CD4-positive, alpha-beta T cell treated with Interleukin-4 for 4 hours (primary cell): ENCODE measurements around the gene PAQR8.

ENCODE experiments used
- DNase-seq: peaks from one replicate; pipeline ENCODE4 v3.0.0-alpha.2; 2020

PAQR8 gene

DNA sequence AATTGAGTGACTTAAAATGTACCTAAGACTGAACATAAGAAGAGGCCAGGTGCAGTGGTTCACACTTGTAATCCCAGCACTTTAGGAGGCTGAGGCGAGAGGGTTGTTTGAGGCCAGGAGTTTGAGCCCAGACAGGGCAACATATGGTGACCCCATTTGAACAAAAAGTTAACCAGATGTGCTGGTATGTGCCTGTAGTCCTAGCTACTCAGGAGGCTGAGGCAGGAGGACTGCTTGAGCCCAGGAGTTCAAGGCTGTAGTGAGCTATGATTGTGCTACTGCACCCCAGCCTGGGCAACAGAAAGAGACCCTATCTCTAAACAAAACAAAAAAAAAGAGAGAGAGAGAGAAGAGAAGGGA lies 10.1 kb upstream of the PAQR8 start:
- no peak for DNase-seq

DNA sequence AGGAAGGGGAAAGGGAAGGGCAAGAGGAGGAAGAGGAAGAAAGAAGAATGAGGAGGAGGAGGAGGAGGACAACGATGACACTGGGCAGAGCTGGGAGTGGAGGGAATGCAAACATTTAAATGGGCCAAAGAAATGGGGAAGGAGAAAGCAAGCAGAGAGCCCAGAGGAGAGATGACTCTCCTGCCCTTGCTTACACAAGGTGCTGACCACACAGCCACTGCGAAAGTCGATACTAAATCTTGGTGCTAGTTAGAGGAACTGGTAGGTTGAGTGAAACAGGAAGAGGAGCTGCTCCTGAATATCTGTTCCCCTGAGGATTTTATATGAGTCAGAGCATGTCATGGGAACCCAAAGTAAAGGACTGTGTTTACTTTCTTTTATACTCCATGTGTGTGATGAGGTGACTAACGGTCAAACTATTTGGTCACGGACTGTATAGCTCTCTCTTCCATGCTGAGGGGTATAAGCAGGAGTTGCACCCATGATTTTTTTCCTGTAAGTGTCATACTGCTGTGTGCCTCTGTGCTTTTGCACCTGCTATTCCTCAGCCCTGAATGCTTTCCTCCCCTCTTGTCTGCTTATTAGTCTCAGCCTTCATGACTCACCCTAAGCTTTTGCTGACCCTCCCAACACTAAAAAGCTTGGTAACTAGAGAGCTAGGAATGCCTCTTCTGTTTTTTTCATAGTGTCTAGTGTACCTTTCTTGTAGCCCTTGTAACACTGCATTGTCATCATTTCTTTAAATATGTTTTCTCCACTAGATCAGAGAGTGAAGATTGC lies 9.5 kb upstream of the PAQR8 start:
- DNase-seq: no peak

GRCh38 chr6:52356017-52356416 lies 5.9 kb upstream of the PAQR8 start:
- DNase-seq: no peak

DNA sequence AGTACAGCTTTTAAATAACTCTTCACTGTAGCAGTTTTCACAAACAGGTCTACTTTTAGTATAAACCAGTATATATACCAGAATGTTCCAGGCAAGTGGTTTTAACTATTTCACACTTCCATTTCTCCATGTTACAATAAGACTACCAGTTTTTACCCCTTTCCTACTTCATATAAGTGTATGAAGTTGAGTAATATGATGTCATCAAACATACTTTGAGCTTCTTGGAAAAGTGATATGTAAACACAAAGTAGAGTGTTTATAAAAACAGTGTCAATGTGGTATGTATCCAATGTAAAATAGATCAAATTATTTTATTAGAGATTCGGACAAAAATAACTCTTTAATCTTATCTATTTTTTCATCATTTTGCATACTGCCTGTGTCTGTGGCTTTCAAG lies 2.5 kb upstream of the PAQR8 start:
- no peak for DNase-seq

DNA sequence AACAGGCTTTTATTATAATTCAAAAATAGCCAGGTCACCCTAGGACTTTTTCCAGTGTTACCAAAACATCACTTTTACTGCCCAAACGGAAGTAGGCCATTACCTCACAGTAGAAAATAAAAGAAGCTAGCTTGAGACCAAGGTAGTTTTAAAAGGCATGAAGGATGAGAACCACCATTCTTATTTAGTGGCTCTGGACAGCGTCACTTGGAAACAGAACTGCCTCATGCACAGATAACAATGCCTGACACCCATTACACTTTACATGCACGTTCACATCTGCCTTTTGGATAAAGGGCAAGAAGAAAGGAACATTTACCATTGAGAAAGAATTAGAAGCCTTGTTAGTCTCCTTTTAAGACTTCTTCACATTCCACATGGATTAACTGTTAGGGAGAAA lies 1.9 kb upstream of the PAQR8 start:
- DNase-seq: no peak

DNA sequence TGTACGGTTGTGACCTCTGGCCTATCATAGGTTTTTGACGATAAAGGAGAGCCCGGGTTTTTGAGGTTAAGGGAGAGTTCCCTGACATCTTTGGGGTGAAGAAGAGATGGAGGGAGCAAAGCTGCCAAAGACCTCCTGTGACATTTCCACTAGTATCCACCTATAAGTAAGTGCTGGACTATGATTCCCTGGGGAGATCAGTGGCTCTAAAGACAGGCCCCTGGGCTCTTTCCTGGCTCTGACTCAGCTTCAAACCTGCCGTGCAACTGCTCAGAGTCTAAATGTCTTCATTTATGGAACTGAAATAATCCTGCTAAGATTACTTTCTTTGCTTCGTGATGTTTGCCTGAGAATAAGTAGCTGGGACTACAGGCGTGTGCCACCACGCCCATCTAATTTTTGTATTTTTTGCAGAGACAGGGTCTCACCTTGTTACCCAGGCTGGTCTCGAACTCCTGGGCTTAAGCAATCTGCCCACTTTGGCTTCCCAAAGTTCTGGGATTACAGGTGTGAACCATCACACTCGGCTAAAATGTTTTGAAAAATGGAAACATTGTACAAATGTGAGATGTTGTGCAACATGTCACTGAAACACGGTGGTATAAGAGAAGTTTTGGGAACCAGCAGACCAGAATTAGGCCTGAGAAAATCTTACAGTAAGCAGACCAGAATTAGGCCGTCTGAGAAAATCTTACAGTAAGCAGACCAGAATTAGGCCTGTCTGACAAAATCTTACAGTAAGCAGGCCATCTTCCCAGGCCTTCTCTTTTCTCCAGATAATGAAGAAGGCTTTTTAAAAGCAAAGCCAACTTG lies 1.1 kb upstream of the PAQR8 start:
- no peak for DNase-seq

DNA sequence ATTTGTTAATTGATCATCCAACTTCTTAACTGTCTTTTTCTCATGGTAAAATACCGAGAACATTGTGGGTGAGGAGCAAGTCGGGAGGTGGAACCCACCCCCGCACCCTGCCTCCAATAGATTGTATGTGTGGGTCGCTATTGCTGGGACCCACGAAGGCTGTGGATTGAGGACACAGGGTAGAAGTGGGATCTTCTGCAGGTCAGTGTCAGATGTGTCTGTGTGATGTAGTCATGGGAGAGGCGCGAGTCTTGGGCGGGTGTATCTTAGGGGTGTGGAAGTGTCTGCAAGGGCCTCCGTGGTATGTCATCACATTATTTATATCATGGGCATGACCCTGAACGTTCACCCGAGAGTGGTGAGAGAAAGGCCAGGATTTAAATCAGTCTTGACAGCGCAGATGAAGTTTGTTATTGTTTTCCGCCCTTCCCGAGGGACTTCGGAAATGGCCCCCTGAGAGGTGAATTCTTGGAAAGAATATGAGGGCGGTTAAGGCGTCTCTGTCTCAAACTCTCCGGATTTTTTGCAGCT lies 472 bp upstream of the PAQR8 start:
- DNase-seq: peak; percentile 46

DNA sequence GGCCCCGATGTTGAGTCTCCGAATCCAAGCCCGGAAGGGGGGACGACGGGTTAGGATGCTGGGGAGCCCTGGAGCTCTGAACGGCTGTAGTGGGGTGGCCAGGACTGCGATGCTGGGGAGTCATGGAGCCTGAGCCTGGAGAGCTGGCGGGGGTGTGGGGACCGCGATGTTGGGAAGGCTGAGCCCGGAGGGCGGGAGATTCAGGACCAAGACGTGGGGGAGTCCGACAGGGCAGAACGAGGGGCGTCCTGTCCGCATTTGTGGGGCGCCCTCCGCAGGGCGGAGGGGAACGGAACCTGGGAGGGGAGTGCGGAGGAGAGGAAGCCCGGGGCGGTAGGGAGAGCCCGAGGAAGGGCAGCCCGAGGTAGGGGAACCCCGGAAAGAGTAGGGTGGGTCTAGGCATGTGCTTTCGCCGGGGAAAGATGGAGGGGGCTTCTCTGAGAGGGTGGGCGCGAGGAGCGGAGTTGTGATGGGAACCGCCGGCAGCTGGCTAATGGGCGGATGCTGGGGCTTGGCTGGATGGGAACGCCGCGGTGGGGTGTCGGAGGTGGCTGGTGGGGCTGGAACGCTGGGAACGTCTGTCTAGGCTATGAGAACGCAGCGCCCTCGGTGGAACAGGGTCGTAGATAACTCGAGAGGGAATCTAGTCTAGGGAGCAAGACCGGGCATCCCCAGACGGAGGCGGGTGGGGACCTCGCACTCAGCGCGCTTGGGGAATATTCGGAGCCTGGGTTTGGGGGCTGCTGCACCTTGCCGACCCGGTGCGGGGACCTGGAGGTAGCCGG lies 684 bp downstream of the PAQR8 start:
- peak; percentile 48 for DNase-seq

- DNase-seq: no peak
Measured at GRCh38 chr6:52363228-52363867, 1.4 kb downstream of the PAQR8 start.

GRCh38 chr6:52364480-52365166 lies 2.7 kb downstream of the PAQR8 start:
- no peak for DNase-seq

- DNase-seq: no peak
Measured at GRCh38 chr6:52365317-52365716, 3.4 kb downstream of the PAQR8 start.

DNA sequence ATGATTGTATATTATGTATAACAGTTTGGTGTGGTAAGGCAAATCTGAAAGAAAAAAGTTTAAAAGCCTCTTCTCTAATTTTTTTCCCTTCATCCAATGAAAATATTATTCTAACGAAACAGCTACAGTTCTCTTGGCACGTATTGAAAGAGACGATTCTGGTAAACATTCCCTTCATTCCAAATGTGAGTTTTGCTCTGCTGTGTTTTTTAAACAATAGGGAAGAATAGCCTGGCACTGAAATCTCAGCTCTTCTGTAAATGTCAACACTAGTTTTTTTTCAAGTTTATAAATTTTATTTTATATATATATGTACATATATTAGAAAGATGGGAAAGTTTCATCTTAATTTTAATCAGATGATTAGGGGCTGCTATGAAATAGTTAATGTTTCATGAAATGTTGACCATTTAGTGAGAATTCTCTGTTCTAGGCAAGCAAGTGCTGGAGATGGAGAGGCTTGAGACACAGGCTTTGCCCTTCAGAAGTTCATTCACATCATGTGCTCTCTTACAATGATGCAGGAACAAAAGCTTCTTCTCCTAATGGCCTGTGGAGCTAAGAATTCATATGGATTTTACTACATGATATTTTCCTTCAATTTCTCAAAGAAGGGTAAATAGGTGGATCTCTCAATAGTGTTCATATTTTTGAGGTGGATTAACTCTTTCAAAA lies 4.1 kb downstream of the PAQR8 start:
- no peak for DNase-seq

DNA sequence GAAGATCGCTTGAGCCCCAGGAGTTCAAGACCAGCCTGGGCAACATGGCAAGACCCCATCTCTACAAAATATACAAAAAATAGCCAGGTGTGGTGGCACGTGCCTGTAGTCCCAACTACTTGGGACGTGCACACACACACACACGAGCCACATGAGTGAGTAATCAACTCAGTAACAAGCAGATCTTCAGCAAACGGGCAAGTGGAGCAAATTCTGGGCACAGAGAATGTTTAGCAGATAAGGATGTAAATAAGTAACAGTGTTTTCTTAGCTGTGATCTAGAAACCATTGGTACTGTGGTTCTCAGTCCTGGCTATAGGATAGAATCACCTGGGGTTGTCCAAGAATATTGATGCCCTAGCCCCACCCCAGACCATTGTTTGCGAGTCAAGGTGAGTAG lies 6.1 kb downstream of the PAQR8 start:
- DNase-seq: no peak

GRCh38 chr6:52369234-52369633 lies 7.3 kb downstream of the PAQR8 start:
- no peak for DNase-seq

- no peak for DNase-seq
Measured at GRCh38 chr6:52371656-52372191, 9.8 kb downstream of the PAQR8 start.

GRCh38 chr6:52373151-52373690 lies 11.3 kb downstream of the PAQR8 start:
- no peak for DNase-seq

GRCh38 chr6:52374247-52374646 lies 12.3 kb downstream of the PAQR8 start:
- no peak for DNase-seq

- no peak for DNase-seq
Measured at GRCh38 chr6:52375780-52376556, 14.0 kb downstream of the PAQR8 start.

DNA sequence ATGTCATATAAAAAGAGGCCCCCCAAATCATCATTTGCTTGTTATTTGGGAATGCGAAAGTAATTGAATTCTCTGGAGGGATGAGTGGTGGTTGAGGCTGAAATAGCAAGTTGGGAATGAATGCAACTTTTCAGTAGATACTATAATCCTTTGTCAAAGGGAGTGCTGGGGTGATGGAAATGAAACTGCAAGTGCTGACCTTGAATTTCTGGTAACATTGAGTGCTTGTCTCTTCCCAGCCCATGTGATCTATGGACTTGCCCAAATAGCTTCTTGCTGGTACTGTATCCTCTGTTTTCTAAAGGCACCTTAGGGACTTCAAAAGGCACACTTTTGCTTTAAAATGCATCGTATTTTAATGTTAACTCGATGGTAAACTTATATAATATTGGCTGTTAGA lies 14.8 kb downstream of the PAQR8 start:
- DNase-seq: no peak

GRCh38 chr6:52377538-52378221 lies 15.7 kb downstream of the PAQR8 start:
- DNase-seq: no peak
